HEK293T (cell line): ENCODE results near the gene CFAP92.

Source experiments
- FOXM1 ChIP-seq: fragments of 450-650 bp; IDR thresholded peaks from 2 replicates; pipeline ENCODE4 v1.6.1; 2017; ENCODE audit warnings: mild to moderate bottlenecking, borderline replicate concordance
- L3MBTL2 ChIP-seq: fragments of 450-650 bp; conservative IDR thresholded peaks from 2 replicates; pipeline ENCODE4 v1.6.1; 2016; ENCODE audit warnings: mild to moderate bottlenecking

DNA sequence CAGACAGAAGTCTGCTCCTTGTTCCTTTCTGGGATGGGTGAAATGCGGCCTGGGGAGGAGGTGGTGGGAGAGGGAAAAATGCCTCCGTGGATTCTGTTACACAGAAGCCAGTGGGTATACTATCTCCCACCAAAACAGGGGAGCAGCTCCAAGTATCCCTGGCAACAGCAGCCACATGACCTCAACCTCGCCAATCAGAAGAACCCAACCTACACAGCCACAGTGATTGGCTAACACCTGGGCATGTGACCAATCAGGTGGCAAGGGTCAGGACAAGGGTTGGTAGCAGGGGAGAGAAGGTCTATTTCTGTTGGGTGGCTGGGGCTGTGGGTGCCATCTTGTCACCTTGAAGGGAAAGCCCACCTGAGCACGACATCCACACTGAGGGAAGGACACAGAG, 123.5 kb downstream of the CFAP92 start:
- TF ChIP-seq FOXM1: no peak
- TF ChIP-seq L3MBTL2: no peak
